ENCODE results near the gene NAALADL2. TPM values are rescaled to one million over a fixed set of nuclear protein-coding genes. Genes with fewer than 3 reads are reported as not detected.

Gene NAALADL2
- total RNA-seq, 1 donor from 2014 or later = 36.9 TPM

DNA sequence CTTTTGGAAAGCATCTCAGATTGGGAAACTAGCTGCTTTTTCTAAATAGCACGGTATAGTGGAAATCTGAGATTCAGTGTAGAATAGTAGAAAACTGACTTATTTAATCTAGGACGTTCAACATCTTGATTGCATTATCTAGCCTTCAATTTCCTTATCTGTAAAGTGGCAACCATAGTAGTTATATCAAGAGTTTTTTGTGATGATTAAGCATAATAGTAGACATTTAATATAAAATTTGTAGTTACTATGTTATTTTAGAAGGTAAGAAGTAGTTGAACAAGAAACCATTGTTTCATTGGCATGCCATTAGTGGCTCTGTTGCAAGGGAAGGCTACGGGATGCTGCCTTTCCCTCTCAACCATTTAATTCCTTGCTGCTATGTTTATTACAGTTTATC, 367.3 kb downstream of the NAALADL2 start:
- DNase-seq (ENCODE audit: low spot score) (no peak), ATAC-seq (no peak)
- intact Hi-C loops (cut with DNase I) = no loop called here

DNA sequence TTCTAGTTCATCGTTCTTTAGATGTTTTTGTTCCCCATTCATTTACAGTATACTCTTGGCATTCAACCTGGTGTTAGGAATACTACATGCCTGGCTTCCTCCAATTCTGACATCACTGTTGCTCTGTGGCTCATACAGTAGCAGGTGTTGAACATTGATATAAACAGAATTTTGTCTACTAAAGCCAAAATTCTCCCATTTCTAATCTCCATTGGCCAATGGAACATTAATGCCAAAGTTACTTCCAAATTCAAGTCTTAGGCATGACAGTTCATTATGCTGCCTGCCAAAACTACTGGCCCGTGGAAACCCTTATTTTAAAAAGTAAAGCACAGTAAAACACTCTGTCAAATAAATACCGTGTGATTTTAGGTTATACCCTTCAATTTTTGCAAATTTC, 368.0 kb downstream of the NAALADL2 start:
- no peak for DNase-seq (ENCODE audit: low spot score)
- intact Hi-C loops (cut with DNase I) = no loop called here
- ATAC-seq = no peak

- intact Hi-C loops (cut with DNase I) = no loop called here
- no peak for DNase-seq (ENCODE audit: low spot score)
Measured at GRCh38 chr3:175233957-175234940, 375.1 kb downstream of the NAALADL2 start.

DNA sequence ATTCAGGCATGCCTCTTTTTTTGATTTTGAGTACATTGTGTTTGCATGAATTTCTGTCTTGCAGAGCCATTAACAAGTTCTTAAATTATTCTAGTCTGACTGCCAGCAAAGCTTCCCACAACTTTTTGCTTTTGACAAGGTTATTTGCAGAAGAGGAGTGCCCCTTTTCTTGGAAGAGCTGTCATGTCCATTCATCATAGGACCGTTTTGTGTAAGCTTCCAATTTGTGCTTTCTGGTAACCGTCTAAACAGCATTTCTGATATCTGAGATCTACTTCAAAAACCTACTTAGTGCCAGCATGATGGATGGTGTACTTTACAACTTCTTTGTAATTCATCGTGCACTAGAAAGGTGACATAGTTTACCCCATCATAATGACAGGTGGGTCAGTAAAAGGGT, 379.7 kb downstream of the NAALADL2 start:
- intact Hi-C loops (cut with DNase I) = no loop called here
- ATAC-seq (no peak), DNase-seq (ENCODE audit: low spot score) (no peak)

More at GRCh38 chr3:175233957-175234940, 375.1 kb downstream of the NAALADL2 start:
- no peak for ATAC-seq

DNA sequence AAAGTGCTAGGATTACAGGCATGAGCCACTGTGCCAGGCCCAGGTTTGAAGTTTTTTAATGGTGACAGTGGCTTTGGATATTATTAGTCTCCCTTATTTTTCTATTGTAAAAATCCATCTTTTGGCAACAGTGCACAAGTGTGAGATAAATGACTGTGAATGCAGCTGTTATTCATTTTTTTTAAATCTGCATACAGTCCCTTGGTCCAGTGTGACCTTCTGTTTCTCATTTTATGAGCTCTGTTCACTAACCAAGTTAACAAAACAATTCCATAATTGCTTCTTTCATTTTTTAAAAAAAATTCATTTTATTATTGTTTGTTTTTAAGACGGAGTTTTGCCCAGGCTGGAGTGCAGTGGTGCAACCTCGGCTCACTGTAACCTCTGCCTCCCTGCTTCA, 381.8 kb downstream of the NAALADL2 start:
- ATAC-seq = peak; percentile 65
- intact Hi-C loops (cut with DNase I) = no loop called here
- no peak for DNase-seq (ENCODE audit: low spot score)

DNA sequence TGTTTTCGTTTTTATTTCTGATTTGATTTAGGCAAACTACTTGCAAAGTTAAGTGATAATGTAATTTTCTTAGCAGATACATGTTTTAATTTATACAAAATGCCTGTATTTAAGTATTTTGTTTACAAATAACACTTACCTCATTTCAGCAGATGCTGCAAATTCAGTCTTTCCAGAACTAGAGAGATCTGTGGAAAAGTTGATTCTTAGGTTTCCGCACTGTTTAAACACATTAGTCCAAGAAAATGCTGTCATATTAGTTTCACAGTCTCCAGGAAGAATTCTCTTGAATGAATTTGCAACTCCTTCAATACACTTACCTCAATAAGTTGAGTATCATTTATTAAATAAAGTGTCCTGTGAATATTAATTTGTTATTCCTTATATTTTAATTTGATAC, 383.1 kb downstream of the NAALADL2 start:
- ATAC-seq (no peak), DNase-seq (ENCODE audit: low spot score) (no peak)
- intact Hi-C loops (cut with DNase I) = no loop called here

DNA sequence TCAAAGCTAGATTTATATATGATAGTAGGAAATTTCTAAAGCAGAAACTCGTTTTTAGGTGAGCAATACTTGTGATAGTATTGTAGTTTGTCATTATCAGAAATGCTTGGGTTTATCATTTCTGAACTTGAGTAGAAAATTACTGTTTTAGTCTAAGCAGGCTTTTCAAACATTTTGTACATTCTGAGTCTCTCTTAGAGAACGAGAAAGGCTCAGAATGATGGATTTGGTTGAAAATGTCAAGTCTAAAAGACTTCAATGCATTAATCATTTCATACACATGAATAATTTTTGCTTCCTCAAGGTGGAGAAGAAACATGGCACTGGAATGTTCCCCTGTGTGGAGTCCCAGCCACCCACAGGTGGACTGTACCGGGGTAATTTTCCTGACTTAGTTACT, 387.1 kb downstream of the NAALADL2 start:
- ATAC-seq (no peak), DNase-seq (ENCODE audit: low spot score) (no peak)
- intact Hi-C loops (cut with DNase I) = no loop called here

- intact Hi-C loops (cut with DNase I) = no loop called here
- no peak for DNase-seq (ENCODE audit: low spot score)
- ATAC-seq = no peak
Measured at GRCh38 chr3:175246766-175247165, 387.6 kb downstream of the NAALADL2 start.

- no peak for ATAC-seq
Measured at GRCh38 chr3:175247629-175248028, 388.5 kb downstream of the NAALADL2 start.

DNA sequence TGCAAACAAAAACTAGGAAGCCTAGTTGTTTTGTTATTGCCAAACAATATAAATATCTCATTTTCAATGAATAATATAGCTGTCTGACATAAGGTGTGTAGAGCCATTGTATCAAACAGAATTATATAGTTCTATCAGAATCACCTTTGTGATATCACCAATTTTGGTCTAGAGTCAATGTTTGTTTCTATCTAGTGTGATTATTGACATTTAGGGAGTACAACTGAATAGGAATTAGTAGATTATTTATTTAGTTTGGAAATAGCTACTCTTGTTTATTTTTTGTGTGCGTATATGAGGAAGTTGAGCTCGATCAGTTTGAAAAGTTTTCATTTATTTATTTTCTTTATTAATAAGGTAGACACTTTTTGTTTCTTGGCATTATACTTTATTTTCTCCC, 389.7 kb downstream of the NAALADL2 start:
- ATAC-seq = no peak
- DNase-seq (ENCODE audit: low spot score) = no peak
- intact Hi-C loops (cut with DNase I) = no loop called here

More at GRCh38 chr3:175247629-175248028, 388.5 kb downstream of the NAALADL2 start:
- intact Hi-C loops (cut with DNase I) = no loop called here
- DNase-seq (ENCODE audit: low spot score) = no peak

- DNase-seq (ENCODE audit: low spot score) (no peak), ATAC-seq (peak; percentile 92)
- intact Hi-C loops (cut with DNase I) = no loop called here
Measured at GRCh38 chr3:175255698-175256097, 396.6 kb downstream of the NAALADL2 start.

DNA sequence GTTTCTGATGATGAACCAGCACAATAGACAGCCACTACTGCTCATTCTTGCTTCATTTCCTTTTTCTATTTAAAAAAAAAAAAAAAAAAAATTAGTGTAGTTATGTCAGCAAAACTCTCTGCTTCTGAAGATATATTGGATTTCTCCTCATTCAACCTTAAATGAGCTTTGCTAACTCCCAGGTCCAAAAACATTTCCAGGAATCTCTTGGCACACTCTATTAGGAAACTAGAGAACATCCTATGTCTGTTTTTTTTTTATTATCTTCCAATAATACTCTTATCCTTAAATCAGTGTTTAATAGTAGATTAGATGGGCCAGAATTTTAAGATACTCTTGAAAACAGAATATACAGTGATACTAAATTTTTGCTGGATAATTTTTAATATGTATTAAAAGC, 398.0 kb downstream of the NAALADL2 start:
- DNase-seq (ENCODE audit: low spot score) = no peak
- no peak for ATAC-seq
- intact Hi-C loops (cut with DNase I) = no loop called here

DNA sequence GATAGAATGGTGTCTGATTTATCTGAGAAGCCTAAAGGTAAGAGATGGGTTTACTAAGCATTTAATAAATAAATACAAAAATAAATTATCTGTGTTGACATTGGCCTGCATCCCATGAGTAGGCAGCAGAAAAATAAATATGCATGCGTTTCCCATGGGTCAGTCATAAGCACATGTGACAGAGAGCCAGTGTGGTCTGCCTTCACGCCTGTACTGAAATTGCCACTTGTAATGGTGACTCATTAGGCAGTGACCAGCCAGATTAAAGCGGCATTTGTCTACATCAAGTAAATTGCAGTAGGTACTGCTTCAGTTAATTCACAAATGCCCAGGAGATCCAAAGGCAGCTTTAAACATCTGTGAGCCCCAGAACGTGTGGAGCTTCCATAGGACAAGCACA, 399.6 kb downstream of the NAALADL2 start:
- DNase-seq (ENCODE audit: low spot score) (no peak), ATAC-seq (peak; percentile 51)
- intact Hi-C loops (cut with DNase I) = no loop called here

DNA sequence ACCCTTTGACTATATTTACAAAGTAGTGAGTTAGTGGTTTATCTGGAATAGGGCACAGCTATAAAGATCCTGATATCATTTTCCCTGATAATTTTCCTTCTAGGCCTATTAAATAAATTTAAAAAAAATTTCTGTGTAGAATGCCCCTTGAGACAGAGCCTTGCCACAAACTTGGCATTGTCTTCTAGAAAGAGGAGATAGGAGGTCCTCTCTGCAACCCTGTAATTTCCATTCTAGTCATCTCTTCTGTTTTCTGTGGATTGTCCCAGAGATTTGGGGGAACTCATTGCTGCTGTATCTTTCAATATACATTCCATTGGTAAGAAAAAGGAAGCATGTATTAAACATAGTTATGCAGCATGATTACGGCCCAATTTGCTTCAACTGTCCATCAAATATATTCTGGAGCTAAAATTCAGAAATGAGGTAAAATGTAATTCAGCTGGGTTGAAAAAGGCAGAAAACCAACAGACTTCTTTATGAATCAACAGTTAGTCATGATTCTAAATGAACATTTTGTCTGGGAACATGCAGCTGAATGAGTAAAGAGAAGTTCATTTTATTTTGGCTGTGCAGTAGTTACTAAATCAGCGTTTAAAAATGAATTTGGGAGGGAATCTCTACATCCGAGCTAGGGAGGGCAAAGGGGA, 401.1 kb downstream of the NAALADL2 start:
- DNase-seq (ENCODE audit: low spot score) = no peak
- ATAC-seq = no peak
- intact Hi-C loops (cut with DNase I) = no loop called here

DNA sequence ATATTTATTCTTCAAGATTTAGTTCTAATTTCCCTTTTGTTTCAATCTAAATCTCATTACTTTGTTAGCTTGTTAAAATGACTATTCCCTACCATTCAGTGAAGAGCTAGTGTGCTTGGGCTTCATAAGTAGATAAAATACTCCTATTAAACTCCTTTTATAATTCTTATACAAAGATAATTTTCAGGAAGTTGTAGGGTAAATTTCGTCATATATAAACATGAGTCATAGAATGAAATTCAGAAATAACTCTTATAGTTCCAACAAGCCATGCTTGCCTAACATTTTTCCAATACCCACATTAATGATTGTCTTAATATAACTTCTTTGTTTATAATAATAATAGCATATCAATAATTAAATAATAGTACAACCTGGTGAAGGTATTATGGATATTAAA, 407.3 kb downstream of the NAALADL2 start:
- intact Hi-C loops (cut with DNase I) = no loop called here
- DNase-seq (ENCODE audit: low spot score) (no peak), ATAC-seq (no peak)

DNA sequence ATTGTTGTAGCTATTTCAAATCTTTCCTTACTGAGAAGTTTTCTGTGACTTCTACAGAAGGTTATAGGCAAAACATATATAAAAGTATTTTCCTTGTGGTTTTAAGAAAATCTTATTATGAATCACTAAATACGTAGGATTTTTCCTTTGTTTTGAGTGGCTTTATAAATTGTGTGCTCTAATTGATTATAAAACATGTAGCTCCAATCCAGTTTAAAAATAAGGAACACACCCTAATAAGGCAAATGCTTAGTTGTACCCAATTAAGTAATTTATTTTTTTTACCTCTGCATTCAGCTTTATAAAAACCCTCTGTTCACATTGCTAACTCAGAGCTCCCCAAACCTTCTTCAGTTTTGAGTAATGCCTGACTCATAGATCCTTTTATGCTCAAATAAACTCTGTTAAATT, 408.0 kb downstream of the NAALADL2 start:
- DNase-seq (ENCODE audit: low spot score) (no peak), ATAC-seq (no peak)
- intact Hi-C loops (cut with DNase I) = no loop called here

- ATAC-seq (no peak), DNase-seq (ENCODE audit: low spot score) (no peak)
- intact Hi-C loops (cut with DNase I) = no loop called here
Measured at GRCh38 chr3:175267561-175267960, 408.4 kb downstream of the NAALADL2 start.

DNA sequence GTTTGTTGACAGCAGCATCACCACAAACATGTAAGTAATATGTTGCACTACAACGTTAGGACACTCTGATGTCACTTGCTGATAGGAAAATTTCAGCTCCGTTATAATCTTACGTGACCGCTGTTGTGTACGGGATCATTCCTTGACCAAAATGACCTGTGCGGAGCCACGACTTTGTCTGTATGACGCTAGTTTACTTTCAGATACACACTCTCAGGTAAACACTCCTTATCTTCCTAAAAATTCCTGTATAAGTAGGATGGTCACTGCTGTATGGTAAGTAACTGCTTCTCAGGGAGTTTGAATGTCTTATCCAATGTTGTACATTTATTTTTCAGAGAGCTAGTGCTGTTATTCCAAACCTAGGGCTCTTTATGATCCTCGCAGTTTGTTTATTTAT, 410.3 kb downstream of the NAALADL2 start:
- ATAC-seq (no peak), DNase-seq (ENCODE audit: low spot score) (no peak)
- intact Hi-C loops (cut with DNase I) = no loop called here

DNA sequence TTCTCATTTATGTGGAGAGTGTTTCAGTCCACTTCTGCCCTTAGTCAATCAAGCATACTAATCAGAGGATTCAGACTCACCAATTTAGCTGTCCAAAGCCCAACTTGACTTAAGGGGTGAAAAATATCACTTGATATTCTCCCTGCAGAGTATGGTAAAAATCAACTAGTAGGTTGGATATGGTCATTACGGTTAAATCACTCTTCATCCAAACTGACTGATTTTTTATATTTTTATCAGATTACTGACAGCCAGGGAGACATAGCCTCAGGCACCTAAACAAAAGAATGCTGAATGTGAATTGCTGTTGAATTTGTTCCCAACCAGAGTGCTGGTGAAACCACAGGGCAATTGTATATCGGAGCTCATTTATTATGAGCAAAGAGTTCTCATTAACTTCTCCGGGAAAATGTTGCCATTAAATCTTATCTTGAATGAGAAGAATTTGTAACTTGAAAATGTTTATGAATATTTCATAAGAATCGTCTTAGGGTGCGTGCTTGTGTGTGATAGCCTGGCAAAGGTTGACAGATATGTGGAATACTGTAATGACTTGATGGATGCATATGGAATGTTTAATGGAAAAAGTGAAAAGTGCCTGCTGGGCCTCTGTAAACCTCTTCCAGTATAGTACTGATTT, 411.2 kb downstream of the NAALADL2 start:
- DNase-seq (ENCODE audit: low spot score) (no peak), ATAC-seq (no peak)
- intact Hi-C loops (cut with DNase I) = no loop called here

GRCh38 chr3:175270866-175271265, 411.7 kb downstream of the NAALADL2 start:
- intact Hi-C loops (cut with DNase I) = no loop called here
- ATAC-seq (no peak), DNase-seq (ENCODE audit: low spot score) (no peak)
